Ramos (cell line): Measurements from ENCODE around the gene TTC7B.

ENCODE experiments used
- in situ Hi-C: fragments of 300-500 bp; cut with MboI; formaldehyde crosslinking; loops from one replicate; pipeline ENCODE4 v1.14.3; 2022; ENCODE audit warnings: low sequenced_read_pairs; ENCODE audit not compliant: unreplicated experiment

The TTC7B gene

DNA sequence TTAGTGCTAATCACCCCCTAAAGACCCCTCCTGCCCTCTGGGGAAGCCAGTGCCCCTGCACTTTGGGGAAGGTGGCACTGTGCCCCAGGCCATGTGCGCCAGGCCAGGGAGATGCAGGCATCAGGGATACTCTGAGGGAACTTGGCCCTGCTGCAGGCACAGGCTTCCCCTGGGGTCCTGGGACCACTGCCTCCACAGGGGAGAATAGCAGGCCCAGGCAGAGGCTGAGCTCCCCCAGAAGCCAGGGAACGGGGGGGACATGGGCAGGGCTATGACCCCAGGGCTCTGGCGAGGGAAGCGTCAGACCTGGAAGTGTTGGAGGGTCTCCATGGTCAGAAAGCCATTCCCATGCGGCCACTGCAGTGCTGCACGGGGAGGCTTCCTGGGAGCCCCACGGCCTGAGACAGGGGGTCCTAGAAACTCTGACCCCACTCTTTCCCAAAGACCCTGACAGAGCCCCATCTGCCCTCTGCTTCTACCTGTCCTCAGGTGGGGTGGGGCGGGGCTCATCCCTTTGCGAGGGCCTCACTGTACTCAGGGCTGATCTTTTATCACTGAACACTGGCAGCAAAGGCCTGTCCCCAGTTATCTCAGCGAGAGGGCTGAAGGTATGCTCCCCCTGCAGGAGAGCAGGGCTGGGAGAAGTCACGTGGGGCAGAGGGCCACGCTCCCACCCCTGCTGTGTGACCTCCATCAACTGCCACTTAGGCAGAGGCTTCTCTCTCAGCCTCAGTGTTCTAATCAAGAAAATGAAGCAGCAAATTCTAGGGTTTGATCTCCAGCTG, 259.4 kb downstream of the TTC7B start:
- in situ Hi-C loops, result no loop called here

DNA sequence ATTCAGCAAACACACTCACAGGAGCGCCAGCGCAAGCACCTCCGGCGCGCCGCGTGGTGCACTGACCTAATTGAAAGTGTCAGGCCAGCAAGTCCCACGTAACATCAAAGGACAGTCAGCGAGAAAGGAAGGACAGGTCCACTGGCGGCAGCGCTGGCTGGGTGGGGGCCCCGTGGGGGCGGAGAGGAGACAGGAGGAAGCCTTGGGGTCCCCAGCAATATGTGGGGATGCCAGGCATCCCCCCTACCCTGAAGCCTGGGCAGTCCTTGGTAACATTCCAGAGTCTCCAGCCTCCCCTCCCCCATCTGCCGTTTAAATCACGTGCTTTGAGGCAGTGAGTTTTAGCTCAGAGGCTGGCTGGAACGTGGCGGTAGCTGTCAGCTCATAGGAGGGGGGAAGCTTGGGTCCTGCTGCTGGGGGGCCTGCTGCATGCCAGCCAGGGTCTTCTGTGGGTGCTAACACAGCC, 260.2 kb downstream of the TTC7B start:
- in situ Hi-C loops, result no loop called here

DNA sequence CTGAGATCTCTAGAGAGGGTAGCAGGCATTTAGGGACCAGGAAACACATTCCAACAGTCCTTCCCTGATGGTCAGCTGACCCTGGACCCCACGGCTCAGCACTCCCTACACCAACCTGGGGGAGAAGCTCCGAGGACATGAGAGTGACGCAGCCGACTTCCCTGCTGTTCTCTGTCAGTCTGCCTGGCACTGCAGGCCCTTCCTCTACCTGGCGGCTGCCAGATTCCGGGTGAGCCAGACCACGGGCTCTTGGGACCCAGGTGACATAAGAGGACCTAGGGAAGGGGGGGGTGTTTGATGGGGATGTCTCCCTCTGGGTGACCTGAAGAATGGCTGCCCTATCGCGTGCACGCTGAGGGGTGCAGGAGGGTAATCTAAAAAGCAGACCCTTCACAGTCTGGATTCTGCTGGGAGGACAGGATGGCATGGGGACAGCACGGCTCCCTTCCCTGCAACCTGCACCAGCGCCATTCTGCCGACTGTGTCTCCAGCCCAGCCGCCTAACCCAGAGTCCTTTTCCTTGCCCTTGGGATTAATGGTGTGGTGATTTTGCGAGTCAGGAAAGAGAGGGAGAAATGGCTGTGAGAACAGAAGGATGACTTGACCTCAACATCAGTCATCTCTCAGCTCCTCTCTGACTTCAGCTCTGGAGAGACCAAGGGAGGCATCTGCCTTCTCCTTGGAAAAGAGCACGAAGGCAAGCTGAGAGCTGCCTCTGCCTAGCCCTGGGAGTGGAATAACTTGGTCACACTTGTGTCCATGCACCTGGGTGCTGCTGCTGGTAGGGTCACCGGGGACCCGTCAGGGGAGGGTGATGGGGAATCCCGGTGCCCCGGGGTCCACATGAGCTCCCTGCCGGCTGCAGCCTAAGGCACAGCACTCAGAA, 260.9 kb downstream of the TTC7B start:
- in situ Hi-C loops, result no loop called here

DNA sequence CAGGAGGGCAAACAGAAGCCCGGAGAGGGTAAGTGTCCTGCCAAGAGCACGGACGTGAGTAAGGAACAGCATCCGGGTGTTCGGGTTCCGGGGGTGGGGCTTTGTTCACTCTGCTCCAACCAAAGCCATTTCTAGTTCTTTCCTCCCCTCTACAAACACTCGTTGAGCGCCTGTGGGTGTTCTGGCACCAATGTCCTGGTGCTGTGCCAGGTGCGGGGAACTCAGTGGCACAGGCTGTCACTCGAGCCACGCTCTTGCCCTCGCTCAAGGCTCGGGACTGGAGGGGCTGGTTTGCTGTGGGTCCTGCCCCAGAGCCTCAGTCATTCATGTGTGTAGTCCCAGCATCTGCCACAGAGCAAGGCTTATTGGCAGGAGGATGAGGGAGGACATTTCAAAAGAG, 261.9 kb downstream of the TTC7B start:
- in situ Hi-C loops, result no loop called here

DNA sequence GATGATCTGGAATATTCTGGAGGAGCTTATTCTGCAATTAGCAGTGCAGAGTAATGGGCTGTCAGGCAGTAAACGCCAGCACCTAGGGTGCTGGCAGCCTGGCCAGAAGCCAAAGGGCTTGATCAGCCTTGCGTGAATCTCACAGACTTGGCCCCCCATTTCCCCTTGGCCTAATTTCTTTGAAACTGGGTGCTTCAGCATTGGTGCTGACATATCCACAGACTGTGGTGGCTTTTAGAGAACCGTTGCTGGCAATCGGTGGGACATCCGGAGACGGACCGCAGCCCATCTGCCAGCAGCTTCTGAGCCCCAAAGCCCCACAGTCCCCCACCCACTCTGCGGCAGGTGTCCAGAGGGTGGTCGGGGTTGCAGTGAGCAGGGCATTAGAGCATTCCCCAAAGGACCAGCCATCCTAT, 262.3 kb downstream of the TTC7B start:
- in situ Hi-C loops, result no loop called here

DNA sequence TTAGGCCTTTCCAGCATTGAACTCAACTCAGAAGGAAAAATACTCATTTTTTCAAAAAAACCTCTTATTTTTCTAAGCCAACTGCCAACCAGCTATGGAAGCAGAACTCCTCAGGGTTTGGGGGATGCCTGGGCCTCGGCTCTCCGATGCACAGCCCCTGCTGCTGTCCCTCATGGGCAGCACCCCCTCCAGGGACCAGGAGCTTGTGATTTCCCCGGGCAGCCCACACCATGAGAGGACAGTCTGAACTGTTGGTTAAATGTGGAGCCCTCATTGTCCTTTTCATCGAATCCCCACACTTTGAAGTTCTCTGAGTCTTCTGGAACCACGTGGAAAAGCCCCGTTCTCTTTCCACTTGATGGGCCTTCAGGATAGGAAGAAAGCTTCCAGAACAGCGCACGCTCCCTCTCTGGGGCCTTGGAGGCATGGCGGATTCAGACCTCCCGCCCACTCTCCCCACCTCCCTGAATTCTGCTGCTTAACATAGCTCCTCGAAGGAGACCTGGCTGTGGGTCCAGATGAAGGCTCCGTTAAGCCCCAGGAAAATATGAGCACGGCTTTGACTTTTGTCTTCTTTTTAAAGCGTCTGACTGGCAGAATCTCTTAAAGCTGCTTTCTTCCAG, 262.8 kb downstream of the TTC7B start:
- in situ Hi-C loops, result no loop called here

DNA sequence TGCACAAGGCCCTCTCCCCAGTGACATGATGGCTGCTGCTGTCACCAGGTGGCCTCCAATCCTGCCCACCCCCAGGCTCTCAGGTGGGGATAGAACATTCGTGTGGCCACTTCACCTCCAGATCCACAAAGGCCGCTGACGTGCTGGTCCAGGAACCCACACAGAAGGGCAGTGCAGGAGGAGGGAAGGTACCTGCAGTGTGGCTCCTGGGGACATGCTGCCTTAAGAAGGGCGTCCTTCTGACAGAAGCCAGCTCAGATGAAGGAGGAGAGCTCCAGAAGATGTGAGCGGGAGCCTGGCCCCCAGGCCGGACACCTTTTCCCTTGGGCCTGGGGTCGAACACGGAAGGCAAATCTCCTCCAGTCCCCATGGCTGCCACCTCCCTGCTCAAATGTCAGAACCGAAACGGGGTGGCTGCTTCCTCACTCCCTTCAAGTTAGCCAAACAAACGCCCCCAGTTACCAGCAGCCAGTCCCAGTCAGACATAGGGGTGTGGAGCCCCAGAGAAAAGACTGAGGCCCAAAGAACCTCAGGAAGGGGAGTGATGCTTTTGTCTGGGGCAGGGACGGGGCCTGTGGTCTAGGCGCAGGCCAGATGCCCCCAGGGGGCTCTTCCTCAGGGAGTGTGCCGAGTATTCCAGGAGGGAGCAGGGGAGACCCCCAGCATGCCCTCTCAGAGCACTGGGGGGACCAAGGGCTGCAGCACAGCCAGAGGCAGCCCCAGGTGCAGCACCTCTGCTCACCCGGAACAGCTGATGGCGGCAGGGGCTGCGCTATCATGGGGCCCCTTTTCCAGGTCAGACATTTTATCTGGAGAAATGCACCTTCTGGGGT, 263.5 kb downstream of the TTC7B start:
- in situ Hi-C loops, result no loop called here

DNA sequence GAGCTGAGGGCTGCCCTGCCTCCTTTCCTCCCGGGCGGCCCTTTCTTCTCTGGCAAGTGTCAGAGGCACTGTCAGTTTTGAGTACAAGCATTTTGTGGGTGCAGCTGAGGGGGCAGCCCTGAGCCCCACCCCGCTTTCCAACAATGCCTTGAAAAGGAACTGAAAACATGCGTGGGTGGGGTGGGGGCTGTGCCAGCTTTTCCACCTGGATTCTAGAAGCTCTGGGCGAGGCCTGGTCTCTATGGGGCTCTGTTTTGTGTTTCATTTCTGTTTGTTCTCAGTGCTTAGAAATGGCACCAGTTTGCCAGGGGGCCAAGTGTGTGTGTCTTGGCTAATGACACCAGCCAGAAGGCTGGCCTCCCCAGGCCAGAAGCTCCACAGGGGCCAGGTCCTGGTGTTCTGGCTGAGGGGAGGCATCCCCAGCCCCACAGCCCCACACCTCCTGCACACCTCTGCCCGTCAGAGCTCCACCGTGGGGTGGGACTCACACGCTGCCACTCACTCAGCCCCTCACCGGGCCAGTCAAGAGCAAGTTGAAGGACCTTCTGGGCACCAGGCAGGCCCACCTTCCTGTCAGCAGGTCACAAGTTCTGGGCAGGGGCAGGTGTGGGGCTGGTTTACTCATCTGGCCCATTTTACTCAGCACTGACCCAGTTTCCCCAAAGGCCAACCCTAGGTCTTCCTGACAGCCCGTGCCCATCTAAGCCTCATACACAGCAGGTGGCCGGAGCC, 264.3 kb downstream of the TTC7B start:
- in situ Hi-C loops, result no loop called here

DNA sequence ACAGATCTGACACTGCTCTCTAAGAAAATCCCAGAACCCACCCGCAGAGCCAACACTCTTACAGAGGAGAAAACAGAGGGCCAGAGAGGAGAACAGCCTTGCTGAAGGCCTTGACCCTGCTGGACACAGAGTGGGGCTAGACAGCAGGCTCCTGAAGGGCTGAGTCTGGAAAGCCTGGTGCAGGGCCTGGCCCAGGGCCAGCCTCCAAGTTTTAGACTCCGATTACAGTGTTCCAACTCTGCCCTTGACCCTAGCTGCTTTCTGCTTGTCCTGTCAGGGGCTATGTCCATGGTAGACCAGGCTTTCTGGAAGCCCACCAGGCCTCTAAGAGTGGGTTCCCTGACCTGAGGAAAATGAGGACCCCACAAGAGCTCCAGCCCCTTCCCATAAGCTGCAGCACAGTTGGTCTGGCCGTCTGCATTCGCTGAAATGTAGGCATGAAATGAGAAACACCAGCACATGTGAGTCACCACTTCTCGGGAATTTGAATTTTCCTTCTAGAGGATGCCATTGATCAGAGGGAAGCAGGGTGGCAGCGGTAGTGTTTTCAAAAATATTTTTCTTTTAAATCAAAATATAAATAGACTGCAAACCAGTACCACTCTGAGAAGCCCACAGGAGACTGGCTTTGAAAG, 265.0 kb downstream of the TTC7B start:
- in situ Hi-C loops, result no loop called here

DNA sequence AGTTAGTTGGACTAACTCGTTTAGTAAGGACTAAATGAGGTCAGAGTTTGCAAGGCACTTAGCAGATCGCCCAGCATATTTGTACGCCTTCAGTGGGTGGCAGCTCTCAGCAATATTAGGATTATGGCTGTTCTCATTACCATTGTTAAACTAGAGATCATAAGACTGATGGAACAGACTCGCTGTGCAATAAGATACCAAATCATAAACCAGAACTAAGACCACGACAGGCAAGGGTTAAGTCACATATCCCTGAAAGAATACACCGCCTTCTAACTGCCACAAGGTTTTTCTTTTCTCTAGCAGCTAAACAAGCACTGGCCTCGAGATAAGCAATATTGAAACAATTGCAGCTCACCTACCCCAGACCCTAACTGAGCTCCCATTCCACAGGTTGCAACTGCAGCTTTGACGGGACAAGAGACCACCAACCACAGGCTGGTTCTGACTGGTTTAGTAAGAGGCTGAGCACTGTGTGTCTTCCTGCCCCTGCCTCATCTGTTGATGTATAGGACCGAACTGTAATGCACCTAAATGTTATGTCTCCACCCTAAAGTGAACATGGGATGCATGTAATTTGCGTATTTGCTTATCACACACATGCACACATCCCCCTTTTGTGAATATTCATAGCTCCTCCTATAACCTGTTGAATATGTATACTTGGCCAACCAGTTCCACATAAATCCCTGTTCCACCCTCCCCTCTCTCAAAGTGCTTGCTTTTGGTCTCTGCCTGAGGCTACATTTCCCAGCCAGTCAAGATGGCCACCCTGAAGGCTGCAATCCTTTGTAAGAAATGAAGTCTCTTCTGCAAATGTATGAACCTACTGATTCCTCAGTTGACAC, 266.2 kb downstream of the TTC7B start:
- in situ Hi-C loops, result no loop called here

DNA sequence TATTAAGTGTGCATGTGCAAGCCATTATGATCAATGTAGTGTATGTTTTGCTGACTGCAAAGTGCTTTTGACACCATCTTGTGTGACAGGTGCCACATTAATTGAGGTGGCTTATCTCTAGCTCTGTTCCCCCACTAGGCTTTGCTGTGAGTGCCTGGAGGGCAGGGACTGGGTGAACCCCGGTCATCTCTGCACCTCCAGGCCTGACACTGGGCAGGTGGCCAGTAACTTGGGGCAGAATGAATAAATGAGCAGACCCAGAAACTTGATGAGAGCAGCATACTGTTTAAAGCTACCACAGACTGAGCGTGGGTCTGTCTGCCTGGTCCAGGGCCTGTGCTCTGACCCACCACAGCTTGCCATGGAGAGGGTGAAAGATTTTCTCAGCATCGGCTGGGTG, 267.8 kb downstream of the TTC7B start:
- in situ Hi-C loops, result no loop called here

DNA sequence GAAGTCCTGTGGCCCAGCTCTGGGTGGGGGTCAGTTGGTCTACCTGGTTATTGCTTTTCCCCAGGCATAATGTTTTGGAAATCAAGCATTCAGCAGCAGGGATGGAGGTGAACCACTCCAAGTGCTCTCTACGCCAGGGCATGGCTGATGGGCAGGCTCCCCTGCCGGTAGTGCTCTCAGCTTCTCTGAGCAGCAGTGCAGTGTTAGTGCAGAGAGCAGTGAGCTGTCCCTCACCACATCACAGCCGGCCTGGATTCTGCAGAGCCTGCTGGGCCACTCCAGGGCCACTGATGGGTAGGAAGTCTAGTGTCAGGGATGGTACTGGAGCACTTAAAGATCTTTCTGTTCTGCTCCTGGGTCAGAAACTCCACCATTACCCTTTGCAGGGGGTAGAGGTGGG, 268.3 kb downstream of the TTC7B start:
- in situ Hi-C loops, result no loop called here

DNA sequence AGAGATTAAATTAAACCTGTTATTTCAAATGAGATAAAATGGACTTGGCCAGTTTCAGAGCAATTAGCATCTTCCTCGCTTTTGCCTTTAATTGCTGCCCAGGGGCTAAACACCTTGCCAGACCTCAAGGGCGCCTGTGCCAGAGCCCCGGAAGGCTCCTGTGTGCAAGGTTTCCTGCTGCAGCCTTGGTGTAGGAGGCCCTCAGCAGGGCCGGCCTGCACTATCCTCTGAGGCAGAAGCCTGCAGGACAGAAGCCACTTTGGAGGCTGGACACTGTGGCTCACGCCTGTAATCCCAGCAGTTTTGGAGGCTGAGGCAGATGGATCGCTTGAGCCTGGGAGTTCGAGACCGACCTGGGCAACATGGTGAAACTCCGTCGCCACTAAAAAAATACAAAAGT, 269.0 kb downstream of the TTC7B start:
- in situ Hi-C loops, result no loop called here

DNA sequence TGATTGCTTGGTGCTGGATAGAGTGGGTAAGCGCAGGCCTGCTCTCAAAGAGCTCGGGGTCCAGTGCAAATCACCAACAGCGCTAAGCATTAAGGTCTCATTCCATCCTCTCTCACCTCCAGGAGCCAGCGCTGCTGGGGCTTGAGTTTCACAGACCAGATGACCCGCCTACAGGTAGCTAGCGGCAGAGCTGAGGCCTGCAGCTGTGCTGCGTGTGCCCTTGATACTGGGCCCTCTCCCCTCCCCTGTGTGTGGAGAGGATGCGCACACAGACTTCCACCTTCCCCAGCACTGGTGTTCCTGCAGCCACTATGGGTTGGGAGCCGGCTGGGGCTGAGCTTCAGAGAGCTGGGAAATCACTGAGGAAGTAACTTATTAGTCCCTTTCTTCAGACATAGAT, 269.5 kb downstream of the TTC7B start:
- in situ Hi-C loops, result no loop called here

DNA sequence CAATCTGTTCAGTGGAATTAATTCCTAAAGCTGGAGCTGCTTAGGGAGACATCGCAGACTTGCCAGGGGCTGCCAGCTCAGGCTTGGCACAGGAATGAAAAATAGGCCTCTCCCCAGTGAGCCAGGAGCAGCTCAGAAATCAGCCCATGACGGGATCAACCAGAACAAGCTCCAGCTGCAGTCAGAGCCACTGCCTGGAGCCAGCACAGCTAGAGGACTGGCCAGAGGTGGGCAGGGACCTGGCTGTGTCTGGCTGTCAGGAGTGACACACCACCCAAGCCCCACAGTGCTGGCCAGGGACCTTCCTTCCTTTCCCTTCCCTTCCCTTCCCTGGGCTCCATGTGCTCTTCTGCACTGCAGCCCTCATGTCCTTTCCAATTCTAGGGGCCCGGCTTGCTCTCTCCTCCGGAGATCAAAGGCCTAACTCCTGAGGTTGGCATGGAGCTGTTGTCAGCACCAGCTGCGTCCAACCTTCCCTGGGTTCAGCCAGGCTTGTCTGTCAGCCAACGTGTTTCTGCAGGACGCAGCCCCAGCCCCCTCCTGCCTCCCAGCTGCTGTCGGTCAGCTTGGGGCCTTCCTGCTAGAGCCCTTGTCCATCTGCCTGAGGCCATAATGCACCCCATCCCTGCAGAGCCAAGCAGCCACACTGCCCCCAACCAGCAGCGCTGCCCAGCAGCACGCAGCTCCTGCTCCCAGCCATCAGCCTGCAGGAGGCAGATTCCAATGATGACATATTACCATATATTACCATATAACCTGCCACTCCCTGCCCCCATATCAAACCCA, 270.1 kb downstream of the TTC7B start:
- in situ Hi-C loops, result no loop called here

DNA sequence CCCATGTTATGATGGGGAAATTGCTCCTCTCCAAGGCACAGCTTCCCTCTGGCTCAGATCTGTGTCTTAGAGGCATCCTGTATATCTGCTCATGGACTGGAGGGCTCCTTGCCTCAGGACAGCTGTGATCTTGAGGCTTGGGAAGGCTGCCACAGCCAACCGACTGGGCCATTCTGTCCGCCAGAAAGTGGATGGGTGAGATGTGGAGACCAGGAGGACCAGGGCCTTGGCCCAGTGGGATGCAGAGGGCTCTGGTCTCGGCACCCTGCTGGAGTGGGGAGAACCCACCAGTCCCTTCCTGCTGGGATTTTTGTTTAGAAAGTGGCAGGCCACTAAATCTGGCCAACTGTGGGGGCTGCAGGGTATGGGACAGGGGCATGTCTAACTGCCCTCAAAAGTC, 270.8 kb downstream of the TTC7B start:
- in situ Hi-C loops, result no loop called here

DNA sequence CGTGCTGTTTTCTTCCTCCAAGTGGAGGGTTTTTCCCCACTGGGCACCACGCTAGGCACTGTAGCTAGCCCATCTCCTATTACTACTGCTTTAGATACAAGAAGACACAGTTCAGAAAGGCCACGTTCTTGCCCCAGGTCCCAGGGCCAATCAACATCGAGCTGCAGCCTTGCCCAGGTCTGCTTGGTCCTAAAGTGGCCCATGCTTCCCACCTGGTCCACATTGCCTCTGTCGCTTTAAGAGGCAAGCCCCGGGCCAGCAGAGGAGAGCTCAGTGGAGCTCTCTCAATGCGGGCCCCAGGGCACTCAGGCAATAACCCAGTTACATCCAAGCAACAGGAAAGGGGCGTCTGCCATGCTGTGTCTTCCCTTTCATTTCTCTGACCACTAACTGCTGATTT, 271.3 kb downstream of the TTC7B start:
- in situ Hi-C loops, result no loop called here
